ENCODE results near the gene ZNF3. TPM values are rescaled to one million over a fixed set of nuclear protein-coding genes. Genes with fewer than 3 reads are reported as not detected.
A peak's percentile ranks its signal among the peaks of the same experiment; 100 is the strongest.

The ZNF3 gene
- total RNA-seq, 1 donor from 2014 or later, result 23.6 TPM

GRCh38 chr7:100074841-100075240 is 6.7 kb downstream of the ZNF3 start:
- H3K4me3 Mint-ChIP-seq (ENCODE audit: low read depth), result no peak overlapping the region
- H3K27ac Mint-ChIP-seq, result no peak overlapping the region
- peaks cover 4% of the 10 kb centered on the region for H3K4me1 Mint-ChIP-seq (ENCODE audit: low read depth)
- peaks cover 37% of the 10 kb centered on the region for H3K9me3 Mint-ChIP-seq
- no peaks in the 10 kb centered on the region for H3K27me3 Mint-ChIP-seq (ENCODE audit: low read depth)
- DNase-seq (ENCODE audit: low spot score), result no peak
- intact Hi-C loops (cut with micrococcal nuclease), result no loop called here
- peaks cover 92% of the 10 kb centered on the region for H3K36me3 Mint-ChIP-seq (ENCODE audit: low read depth)

GRCh38 chr7:100072462-100072861 is 9.1 kb downstream of the ZNF3 start:
- no peak for DNase-seq (ENCODE audit: low spot score)
- Mint-ChIP-seq H3K9me3 (peaks cover 44% of the 10 kb centered on the region), H3K36me3 (ENCODE audit: low read depth) (peaks cover 94% of the 10 kb centered on the region), H3K4me3 (ENCODE audit: low read depth) (no peak overlapping the region), H3K27ac (no peak overlapping the region), H3K4me1 (ENCODE audit: low read depth) (no peaks in the 10 kb centered on the region), H3K27me3 (ENCODE audit: low read depth) (no peaks in the 10 kb centered on the region)
- intact Hi-C loops (cut with micrococcal nuclease), result no loop called here

- intact Hi-C loops (cut with micrococcal nuclease), result no loop called here
- Mint-ChIP-seq H3K4me3 (ENCODE audit: low read depth) (no peak overlapping the region), H3K27ac (no peak overlapping the region), H3K9me3 (peaks cover 44% of the 10 kb centered on the region), H3K36me3 (ENCODE audit: low read depth) (peaks cover 88% of the 10 kb centered on the region), H3K27me3 (ENCODE audit: low read depth) (no peaks in the 10 kb centered on the region), H3K4me1 (ENCODE audit: low read depth) (no peaks in the 10 kb centered on the region)
- no peak for DNase-seq (ENCODE audit: low spot score)
These were observed 10.4 kb downstream of the ZNF3 start for GRCh38 chr7:100071018-100071723.

- H3K27me3 Mint-ChIP-seq (ENCODE audit: low read depth), result no peaks in the 10 kb centered on the region
- no peaks in the 10 kb centered on the region for H3K4me1 Mint-ChIP-seq (ENCODE audit: low read depth)
- DNase-seq (ENCODE audit: low spot score), result no peak
- H3K27ac Mint-ChIP-seq, result no peak overlapping the region
- H3K36me3 Mint-ChIP-seq (ENCODE audit: low read depth), result peaks cover 82% of the 10 kb centered on the region
- H3K9me3 Mint-ChIP-seq, result peaks cover 44% of the 10 kb centered on the region
- H3K4me3 Mint-ChIP-seq (ENCODE audit: low read depth), result no peak overlapping the region
- intact Hi-C loops (cut with micrococcal nuclease), result no loop called here
These were observed 11.5 kb downstream of the ZNF3 start for GRCh38 chr7:100069991-100070390.

- Mint-ChIP-seq H3K27ac (no peak overlapping the region), H3K36me3 (ENCODE audit: low read depth) (peaks cover 67% of the 10 kb centered on the region), H3K9me3 (peaks cover 28% of the 10 kb centered on the region), H3K4me3 (ENCODE audit: low read depth) (no peak overlapping the region), H3K4me1 (ENCODE audit: low read depth) (no peaks in the 10 kb centered on the region), H3K27me3 (ENCODE audit: low read depth) (no peaks in the 10 kb centered on the region)
- intact Hi-C loops (cut with micrococcal nuclease), result no loop called here
- DNase-seq (ENCODE audit: low spot score), result no peak
These were observed 14.6 kb downstream of the ZNF3 start for GRCh38 chr7:100066953-100067352.

GRCh38 chr7:100065452-100066186 is 15.9 kb downstream of the ZNF3 start:
- H3K27ac Mint-ChIP-seq, result no peak overlapping the region
- H3K36me3 Mint-ChIP-seq (ENCODE audit: low read depth), result peaks cover 63% of the 10 kb centered on the region
- no peaks in the 10 kb centered on the region for H3K4me1 Mint-ChIP-seq (ENCODE audit: low read depth)
- peaks cover 15% of the 10 kb centered on the region for H3K9me3 Mint-ChIP-seq
- H3K27me3 Mint-ChIP-seq (ENCODE audit: low read depth), result no peaks in the 10 kb centered on the region
- intact Hi-C loops (cut with micrococcal nuclease), result no loop called here
- H3K4me3 Mint-ChIP-seq (ENCODE audit: low read depth), result no peak overlapping the region
- no peak for DNase-seq (ENCODE audit: low spot score)

GRCh38 chr7:100064162-100064561 is 17.4 kb downstream of the ZNF3 start:
- H3K4me1 Mint-ChIP-seq (ENCODE audit: low read depth), result no peaks in the 10 kb centered on the region
- intact Hi-C loops (cut with micrococcal nuclease), result no loop called here
- no peak overlapping the region for H3K4me3 Mint-ChIP-seq (ENCODE audit: low read depth)
- H3K27ac Mint-ChIP-seq, result no peak overlapping the region
- H3K36me3 Mint-ChIP-seq (ENCODE audit: low read depth), result peaks cover 56% of the 10 kb centered on the region
- H3K27me3 Mint-ChIP-seq (ENCODE audit: low read depth), result no peaks in the 10 kb centered on the region
- DNase-seq (ENCODE audit: low spot score), result no peak
- peaks cover 4% of the 10 kb centered on the region for H3K9me3 Mint-ChIP-seq

- no peaks in the 10 kb centered on the region for H3K4me1 Mint-ChIP-seq (ENCODE audit: low read depth)
- H3K4me3 Mint-ChIP-seq (ENCODE audit: low read depth), result no peak overlapping the region
- H3K27me3 Mint-ChIP-seq (ENCODE audit: low read depth), result no peaks in the 10 kb centered on the region
- DNase-seq (ENCODE audit: low spot score), result no peak
- no peak overlapping the region for H3K27ac Mint-ChIP-seq
- peaks cover 56% of the 10 kb centered on the region for H3K36me3 Mint-ChIP-seq (ENCODE audit: low read depth)
- H3K9me3 Mint-ChIP-seq, result peaks cover 4% of the 10 kb centered on the region
- intact Hi-C loops (cut with micrococcal nuclease), result no loop called here
These were observed 18.1 kb downstream of the ZNF3 start for GRCh38 chr7:100063376-100063775.

GRCh38 chr7:100061518-100062193 is 19.9 kb downstream of the ZNF3 start:
- Mint-ChIP-seq H3K27ac (no peak overlapping the region), H3K27me3 (ENCODE audit: low read depth) (no peaks in the 10 kb centered on the region)
- intact Hi-C loops (cut with micrococcal nuclease), result no loop called here

GRCh38 chr7:100059251-100059739 is 22.2 kb downstream of the ZNF3 start:
- Mint-ChIP-seq H3K4me3 (ENCODE audit: low read depth) (no peak overlapping the region), H3K36me3 (ENCODE audit: low read depth) (peaks cover 47% of the 10 kb centered on the region), H3K27me3 (ENCODE audit: low read depth) (no peaks in the 10 kb centered on the region), H3K27ac (no peak overlapping the region), H3K9me3 (no peaks in the 10 kb centered on the region), H3K4me1 (ENCODE audit: low read depth) (no peaks in the 10 kb centered on the region)
- intact Hi-C loops (cut with micrococcal nuclease), result no loop called here
- no peak for DNase-seq (ENCODE audit: low spot score)

More at GRCh38 chr7:100061518-100062193, 19.9 kb downstream of the ZNF3 start:
- no peaks in the 10 kb centered on the region for H3K4me1 Mint-ChIP-seq (ENCODE audit: low read depth)
- H3K36me3 Mint-ChIP-seq (ENCODE audit: low read depth), result peaks cover 58% of the 10 kb centered on the region
- DNase-seq (ENCODE audit: low spot score), result no peak
- H3K4me3 Mint-ChIP-seq (ENCODE audit: low read depth), result no peak overlapping the region
- H3K9me3 Mint-ChIP-seq, result no peaks in the 10 kb centered on the region

- intact Hi-C loops (cut with micrococcal nuclease), result no loop called here
- H3K27me3 Mint-ChIP-seq (ENCODE audit: low read depth), result no peaks in the 10 kb centered on the region
- no peak overlapping the region for H3K27ac Mint-ChIP-seq
- DNase-seq (ENCODE audit: low spot score), result no peak
- H3K4me3 Mint-ChIP-seq (ENCODE audit: low read depth), result no peak overlapping the region
- peaks cover 37% of the 10 kb centered on the region for H3K36me3 Mint-ChIP-seq (ENCODE audit: low read depth)
- H3K4me1 Mint-ChIP-seq (ENCODE audit: low read depth), result no peaks in the 10 kb centered on the region
- no peaks in the 10 kb centered on the region for H3K9me3 Mint-ChIP-seq
These were observed 24.5 kb downstream of the ZNF3 start for GRCh38 chr7:100057006-100057405.

GRCh38 chr7:100053215-100053614 is 28.3 kb downstream of the ZNF3 start:
- no peak for DNase-seq (ENCODE audit: low spot score)
- intact Hi-C loops (cut with micrococcal nuclease), result loop anchor here (1.0 to 5.0 kb wide), 2 partner anchors 59 to 76 kb away; partner anchors contain the start of gene AZGP1
- Mint-ChIP-seq H3K27me3 (ENCODE audit: low read depth) (no peaks in the 10 kb centered on the region), H3K4me1 (ENCODE audit: low read depth) (peaks cover 7% of the 10 kb centered on the region), H3K36me3 (ENCODE audit: low read depth) (peaks cover 14% of the 10 kb centered on the region), H3K4me3 (ENCODE audit: low read depth) (no peak overlapping the region), H3K9me3 (no peaks in the 10 kb centered on the region), H3K27ac (no peak overlapping the region)

GRCh38 chr7:100051611-100052010 is 29.9 kb downstream of the ZNF3 start:
- intact Hi-C loops (cut with micrococcal nuclease), result loop anchor here (5.0 kb wide), 1 partner anchor 74 kb away; the partner anchor contains the start of gene AZGP1
- no peaks in the 10 kb centered on the region for H3K36me3 Mint-ChIP-seq (ENCODE audit: low read depth)
- peak overlapping the region; percentile 14 for H3K4me3 Mint-ChIP-seq (ENCODE audit: low read depth)
- H3K27ac Mint-ChIP-seq, result peak overlapping the region; percentile 43
- DNase-seq (ENCODE audit: low spot score), result no peak
- peaks cover 7% of the 10 kb centered on the region for H3K4me1 Mint-ChIP-seq (ENCODE audit: low read depth)
- H3K9me3 Mint-ChIP-seq, result no peaks in the 10 kb centered on the region
- no peaks in the 10 kb centered on the region for H3K27me3 Mint-ChIP-seq (ENCODE audit: low read depth)

Data from activated T-helper 2 cell treated with anti-CD3 and anti-CD28 coated beads, Interferon-gamma antibody, Interleukin-2, Interleukin-4, amounts not matched to agents 10 μg/mL and 5 μg/mL and 100 μg/mL, durations not matched to agents 14 hours and 24 hours and 36 hours (primary cell).